ENCODE data around the gene TBC1D2B.
"Not testable (repeated sequence)": the region's sequence is repeated elsewhere in the genome, so short reads cannot be mapped to it uniquely, and the experiment has no call there.

Gene TBC1D2B

GRCh38 chr15:78003539-78004008 lies 73.9 kb downstream of the TBC1D2B start:
- no peak for DNase-seq (ENCODE audit: low read depth in 2 of 2)

DNA sequence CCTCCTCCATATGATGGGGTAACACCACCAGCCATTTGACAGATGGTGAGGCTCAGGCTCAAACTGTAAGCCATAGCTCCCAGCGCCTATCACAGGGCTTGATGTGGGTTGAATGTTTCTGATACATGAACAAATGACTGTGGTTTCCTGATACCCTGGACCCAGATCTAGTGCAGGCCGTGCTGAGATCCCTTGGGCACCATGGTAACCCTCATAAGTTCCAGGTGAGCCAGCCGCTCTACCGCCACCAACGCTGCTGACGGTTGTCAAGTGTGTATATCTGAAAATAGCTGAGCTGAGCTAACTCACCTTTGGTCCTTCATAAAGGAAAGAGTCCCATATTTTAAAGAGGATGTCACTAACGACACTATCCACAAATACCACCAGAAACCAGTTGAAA lies 74.5 kb downstream of the TBC1D2B start:
- DNase-seq (ENCODE audit: low read depth in 2 of 2): no peak

DNA sequence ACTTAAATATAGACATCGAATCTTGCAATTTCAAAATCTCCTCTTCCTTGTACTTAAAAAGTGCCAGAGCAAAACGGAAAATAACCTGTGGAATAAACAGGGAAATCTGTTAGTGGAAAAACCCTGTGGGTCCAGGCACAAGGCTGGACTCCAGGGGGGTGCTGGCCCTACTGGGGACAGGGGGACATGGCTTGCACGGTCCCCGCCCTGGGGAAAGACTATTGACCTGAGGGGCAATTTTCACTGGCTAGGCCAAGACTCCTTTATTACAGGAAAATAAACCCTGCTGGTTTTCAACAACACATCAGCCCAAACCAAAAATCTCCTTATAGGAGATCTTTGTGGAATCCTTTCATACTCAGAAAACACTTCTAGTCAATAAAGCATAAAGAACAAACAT lies 75.9 kb downstream of the TBC1D2B start:
- DNase-seq (ENCODE audit: low read depth in 2 of 2): no peak

DNA sequence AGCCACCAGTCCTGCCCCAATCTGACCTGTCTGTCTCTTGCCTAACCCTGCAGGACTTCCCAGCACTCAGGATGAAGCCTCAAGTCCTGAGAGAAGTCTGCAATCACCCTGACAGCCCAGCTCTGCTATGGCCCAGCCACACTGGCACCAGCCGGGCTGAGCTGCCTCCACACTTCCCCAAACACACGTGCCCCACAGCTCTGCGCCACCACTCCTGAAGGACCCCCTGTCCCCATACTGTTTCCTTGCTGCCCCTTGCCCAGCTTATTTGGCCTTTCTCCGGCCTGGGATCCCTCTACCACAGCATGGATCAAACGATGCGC lies 76.6 kb downstream of the TBC1D2B start:
- no peak for DNase-seq (ENCODE audit: low read depth in 2 of 2)

DNA sequence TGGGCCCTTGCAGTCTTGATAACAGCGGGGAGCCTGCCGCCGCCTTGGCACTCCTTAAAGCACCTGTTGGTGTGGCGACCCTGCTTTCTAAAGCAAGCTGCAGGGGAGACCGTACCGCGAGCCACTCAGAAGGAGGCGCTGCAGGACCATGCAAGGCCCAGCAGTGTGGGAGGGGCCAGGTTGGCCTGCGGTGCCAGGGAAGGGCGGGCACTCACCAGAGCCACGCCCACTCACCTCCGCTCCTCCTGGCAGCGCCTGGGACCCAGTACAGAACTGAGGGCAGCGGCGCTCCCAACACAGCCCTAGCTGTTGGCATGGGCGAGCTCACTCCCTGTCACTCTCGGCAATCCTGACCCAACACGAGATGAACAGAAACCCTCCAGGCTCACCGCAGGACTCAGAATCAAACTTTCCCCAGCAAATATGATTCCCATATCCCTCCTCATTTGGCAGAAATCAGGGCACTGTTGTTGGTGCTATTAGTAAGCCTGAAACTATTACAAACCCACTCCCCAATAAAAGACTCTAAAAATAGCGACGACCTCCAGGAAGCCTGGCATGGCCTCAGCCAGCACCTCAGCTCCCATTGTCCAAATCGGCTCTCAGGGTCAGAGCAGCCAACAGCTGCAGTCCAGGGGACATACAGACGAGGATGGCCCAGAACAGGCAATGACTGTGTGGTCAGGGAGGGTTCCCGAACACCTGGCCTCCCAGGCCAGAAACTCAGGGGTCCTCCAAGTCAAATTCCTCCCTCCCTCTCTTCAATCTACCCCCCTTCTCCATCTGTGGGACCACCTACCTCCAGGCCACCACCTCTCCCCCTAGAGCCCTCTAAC lies 77.2 kb downstream of the TBC1D2B start:
- DNase-seq (ENCODE audit: low read depth in 2 of 2): peak; percentile 61 to 72

DNA sequence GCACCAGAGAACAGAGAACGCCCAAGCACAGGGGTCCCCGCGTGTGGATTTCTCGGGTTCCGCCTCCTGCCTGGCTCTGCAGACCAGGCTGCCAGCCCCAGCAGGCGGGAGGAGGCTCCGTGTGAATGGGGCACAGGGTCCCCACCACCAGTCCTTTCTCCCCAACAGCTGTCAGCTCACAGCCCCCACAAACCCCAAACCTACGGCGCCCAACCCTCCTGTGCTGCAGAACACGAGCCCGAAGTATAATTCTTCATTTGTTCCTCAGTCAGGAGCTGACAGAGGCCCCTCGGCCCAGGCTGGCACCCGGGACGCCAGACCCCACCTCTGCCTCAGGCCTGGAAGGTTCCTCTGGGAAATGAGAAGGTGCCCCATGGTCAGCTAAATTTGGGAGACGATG lies 78.0 kb downstream of the TBC1D2B start:
- no peak for DNase-seq (ENCODE audit: low read depth in 2 of 2)

GRCh38 chr15:77998592-77998991 lies 78.9 kb downstream of the TBC1D2B start:
- no peak for DNase-seq (ENCODE audit: low read depth in 2 of 2)

DNA sequence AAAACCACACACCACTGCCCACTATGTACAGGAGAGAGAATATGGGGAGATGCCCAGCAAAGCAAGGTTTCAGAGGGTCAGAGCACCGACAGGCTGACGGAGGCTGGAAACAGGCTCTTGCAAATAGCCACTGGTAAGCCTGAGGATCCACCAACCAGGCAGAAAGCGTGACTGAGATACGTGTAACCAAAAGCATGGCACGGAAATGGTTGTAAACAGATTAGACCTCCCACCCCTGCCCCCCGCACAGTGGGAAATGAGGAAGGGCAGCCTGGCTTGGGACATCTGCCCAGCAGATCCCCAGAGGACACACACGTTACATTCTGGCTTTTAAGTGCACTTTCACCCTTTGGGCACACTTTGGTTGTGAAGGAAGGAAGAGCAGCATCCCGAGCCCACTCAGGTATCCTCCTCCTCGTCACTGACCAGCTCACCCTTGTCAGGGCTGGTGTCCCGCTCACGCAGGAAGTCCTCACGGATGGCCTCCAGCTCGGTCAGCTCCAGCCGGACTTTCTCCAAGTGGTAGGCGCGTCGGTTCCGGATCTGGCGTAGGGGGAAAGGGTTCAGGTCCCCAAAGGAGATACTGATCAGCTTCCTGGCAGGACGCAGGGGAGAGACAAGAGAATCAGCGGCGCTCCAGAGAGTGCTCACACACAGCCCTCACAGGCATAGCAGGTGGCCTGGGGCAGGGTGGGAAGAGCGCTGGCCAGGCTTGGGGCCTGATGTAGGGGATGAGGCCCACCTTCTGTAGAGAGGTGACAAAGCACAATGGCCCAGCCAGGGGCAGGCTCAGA lies 79.6 kb downstream of the TBC1D2B start:
- DNase-seq (ENCODE audit: low read depth in 2 of 2): not testable (repeated sequence)

DNA sequence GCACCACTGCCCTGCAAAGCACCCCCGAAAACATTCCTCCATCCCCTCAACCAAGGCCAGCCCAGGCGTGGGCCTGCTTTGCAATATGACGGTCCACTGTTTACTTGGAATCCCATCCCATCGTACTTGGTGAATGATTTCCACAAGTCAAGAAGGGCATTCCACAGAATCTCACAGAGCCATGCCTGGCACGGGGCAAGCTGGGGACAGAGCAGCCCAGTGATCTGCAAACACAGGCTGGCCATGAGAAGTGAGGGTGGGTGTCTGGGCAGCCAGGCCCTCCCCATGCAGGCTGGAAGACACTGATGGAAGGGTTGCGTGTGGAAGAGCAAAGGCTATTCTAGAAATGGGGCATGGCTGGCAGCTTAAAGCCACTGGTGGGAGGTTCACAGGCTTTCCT lies 80.3 kb downstream of the TBC1D2B start:
- DNase-seq (ENCODE audit: low read depth in 2 of 2): not testable (repeated sequence)

DNA sequence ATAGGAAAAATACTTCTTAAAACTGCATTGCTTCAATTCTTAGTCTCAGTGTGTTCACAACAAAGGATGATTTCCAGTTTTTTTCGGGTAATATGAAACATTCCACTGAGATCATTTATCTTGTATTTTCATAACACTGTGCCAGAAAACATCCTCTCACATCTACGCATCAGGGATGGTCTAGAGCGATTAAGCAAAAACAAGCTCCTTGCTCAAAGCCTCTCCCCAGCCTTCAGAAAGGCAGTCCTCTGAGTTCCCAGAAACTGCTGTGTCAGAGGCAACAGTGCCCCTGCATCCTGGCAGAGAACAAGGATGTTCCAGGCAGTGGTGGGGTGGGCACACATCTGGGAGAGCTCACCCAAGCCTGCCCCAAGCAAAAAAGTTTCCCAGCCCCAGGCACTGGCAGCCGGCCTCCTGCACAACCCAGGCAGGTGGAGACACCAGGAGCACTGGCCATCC lies 80.8 kb downstream of the TBC1D2B start:
- DNase-seq (ENCODE audit: low read depth in 2 of 2): not testable (repeated sequence)

DNA sequence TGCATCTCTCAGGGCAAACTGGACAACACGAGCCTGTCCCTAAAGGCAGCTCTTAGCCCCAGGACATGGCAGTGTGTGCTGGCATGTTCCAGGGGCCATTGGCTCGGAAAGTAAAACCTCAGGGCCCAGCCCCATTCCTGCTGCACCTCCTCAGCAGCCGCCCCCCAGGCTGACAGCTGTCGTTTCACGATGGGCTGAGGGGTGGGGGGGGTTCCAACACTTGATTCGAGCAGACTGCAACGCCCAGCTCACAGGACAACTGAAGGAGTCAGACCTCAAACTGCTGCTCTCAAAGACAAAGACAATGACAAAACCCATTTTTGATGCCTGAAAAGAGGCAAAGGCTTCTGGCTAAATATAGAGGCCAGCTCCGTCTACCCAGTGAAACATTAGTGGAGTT lies 81.3 kb downstream of the TBC1D2B start:
- not testable (repeated sequence) for DNase-seq (ENCODE audit: low read depth in 2 of 2)

GRCh38 chr15:77995537-77995918 lies 82.0 kb downstream of the TBC1D2B start:
- not testable (repeated sequence) for DNase-seq (ENCODE audit: low read depth in 2 of 2)

DNA sequence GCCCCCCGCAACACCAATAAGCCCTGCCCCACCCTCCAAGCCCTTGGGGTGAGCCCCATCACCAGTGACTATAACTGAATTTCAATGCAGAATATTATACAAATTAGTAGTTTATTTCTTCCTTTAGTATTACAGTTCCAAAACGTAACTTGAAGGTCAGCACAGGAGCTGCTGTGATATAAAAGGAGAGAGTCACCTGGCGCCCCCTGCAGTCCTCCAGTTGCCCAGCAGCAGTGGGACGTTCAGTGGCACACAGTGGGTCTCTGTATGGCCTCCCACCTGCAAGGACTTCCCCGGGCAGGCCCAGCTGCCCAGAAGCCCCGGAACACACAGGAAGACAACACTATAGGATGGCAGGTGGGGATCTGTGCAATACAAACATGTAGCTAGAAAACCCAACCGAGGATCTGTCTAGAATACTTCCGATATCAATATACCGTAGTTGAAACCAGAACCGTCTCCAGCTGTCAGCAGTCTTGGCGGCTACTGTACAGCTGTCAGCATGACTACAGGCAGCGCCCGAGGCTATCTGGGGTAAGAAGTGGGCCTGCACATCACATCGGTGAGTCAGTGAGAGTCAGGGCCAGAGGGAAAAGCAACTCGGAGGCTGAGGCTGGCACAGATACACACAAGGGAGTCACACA lies 82.5 kb downstream of the TBC1D2B start:
- not testable (repeated sequence) for DNase-seq (ENCODE audit: low read depth in 2 of 2)

DNA sequence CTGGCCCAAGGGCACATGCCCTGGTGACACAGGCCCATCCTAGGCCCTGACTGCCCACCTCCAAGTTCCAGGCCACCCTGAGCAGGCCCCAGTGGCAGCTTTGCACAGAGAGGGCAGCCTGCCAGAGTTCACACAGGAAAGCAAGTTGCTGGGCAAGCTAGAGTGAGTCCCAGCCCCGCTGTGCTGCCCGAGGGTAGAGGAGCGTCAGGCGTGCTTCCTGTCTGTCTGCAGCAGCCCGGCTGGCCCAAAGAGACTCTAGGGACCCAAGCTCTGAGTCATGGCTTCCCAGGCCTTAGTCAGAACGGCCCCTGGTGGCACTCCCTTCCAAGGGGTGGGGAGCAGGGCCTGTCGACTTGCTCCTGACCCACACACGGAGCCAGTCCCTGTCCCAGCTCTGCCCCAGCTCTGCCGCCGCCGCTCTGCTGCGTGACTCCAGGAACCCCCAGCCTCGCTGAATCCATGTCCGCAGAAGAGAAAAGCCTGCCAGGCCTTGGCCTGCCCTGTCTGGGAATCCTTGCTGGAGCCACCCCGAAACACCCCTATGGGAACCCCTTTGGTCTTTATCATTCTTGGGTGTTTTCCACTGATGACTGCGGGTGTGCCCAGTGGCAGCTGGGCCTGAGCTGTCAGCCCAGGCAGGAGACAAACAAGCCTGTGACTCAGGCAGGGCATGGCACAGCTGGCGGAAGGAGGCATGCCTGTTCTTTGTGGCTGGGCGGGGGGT lies 83.4 kb downstream of the TBC1D2B start:
- DNase-seq (ENCODE audit: low read depth in 2 of 2): peak in 1 of 2 donors; percentile 11

DNA sequence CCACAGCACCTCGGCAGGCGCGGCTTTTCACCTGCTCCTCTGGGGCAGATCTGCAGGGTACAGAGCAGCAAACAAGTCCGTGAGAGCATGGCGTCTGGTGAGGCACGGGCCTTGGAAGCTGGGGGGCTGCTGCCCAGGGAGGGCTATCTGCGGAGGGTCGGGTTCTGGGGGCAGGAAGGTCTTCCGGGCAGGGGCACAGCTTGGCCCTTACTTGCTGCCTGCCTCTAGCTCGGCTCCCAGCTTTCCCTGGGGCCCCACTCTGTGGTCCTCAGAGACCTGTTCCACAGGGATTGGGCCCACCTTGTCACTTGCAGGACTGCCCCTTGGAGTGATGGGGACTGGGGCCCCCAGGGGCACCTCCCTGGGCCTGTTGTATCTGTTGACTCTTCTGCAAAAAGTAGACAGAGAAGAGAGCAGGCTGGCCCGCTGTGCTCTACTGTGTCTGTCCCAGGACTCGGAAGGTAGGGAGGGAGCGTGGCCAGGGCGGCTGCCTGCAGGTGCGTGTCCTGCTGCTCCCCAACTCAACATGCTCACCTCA lies 84.1 kb downstream of the TBC1D2B start:
- no peak for DNase-seq (ENCODE audit: low read depth in 2 of 2)

GRCh38 chr15:77992356-77993222 lies 84.9 kb downstream of the TBC1D2B start:
- no peak for DNase-seq (ENCODE audit: low read depth in 2 of 2)

DNA sequence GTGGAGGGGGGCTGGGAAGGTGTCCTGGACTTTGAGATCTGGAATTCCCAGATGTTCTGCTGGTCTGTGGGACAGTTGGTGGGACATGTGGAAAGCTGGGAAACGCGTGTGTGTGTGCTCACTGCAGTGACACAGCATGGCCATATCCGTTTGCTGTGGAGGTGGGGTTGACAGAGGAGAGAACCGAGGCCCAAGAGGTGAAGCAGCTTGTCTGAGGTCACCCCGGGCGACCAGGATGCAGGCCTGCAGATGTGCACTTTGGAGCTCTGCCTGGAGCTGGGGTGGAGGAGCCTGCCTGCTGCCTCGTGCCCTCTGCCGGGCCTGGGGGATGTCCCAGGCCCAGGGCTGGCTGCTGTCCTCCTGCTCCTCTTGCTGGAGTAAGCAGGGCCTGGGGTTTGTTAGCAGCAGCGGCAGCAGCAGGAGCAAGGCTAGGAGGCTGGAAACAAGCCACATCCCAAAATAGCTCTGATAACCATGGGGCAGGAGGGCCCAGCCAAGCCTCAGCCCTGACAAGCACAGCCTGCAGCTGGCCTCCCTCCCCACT lies 85.8 kb downstream of the TBC1D2B start:
- not testable (repeated sequence) for DNase-seq (ENCODE audit: low read depth in 2 of 2)

- no peak for DNase-seq (ENCODE audit: low read depth in 2 of 2)
These were observed 86.5 kb downstream of the TBC1D2B start for GRCh38 chr15:77991029-77991406.

DNA sequence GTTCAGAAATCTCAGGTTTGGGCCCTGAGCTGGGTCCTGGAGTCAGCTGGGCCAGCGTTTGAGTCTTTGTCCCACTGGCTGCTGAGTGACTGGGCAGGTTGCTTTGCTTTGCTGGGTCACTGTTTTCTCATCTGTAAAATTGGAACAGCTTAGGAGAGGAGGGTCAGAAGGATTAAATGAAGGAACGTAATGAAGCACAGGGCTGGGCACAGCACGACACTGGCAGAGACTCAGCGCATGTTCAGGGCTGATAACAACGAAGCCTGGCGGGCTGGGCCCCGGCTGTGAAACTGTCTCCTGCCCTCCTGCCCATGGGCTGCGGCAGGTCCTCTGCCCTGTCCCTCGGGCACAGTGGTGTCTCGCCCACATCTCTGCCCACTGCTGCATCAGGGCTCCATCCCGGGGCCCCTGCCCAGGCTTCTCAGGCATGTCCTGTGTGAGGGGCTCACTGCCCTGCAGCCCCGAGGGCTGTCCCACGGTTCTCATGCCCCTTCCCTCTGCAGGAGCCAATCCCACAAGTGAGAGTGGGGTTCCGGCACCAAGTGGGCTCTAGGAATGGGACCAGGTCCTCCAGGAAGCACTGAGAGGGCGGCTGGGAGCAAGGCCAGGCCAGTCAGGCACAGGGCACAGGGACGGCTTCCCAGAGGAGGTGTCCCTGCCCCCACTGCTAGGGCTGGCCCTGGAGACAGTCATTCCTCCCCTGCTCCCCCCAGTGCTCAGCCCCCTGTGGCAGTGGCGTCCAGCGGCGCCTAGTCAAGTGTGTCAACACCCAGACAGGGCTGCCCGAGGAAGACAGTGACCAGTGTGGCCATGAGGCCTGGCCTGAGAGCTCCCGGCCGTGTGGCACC lies 88.0 kb downstream of the TBC1D2B start:
- DNase-seq (ENCODE audit: low read depth in 2 of 2): no peak

Data from stimulated activated CD8-positive, alpha-beta memory T cell treated with anti-CD3 and anti-CD28 coated beads, Interleukin-2, amount 100 ng/mL, for 48 hours (primary cell).